ENCODE results near the gene ITGA1. TPM values are rescaled to one million over a fixed set of nuclear protein-coding genes. Genes with fewer than 3 reads are reported as not detected.

Gene ITGA1
- polyA plus RNA-seq, 1 donor from 2014 or later = not detected

- no peaks in the 10 kb centered on the region for H3K9me3 Mint-ChIP-seq
- H3K4me1 Mint-ChIP-seq = peaks cover 0 to 7% (median 0%) of the 10 kb centered on the region in 3 donors
- H3K27me3 Mint-ChIP-seq = peaks cover 20% of the 10 kb centered on the region
- no peak overlapping the region for H3K4me3 Mint-ChIP-seq
- no peaks in the 10 kb centered on the region for H3K36me3 Mint-ChIP-seq
- H3K27ac Mint-ChIP-seq = no peak overlapping the region
These were observed 206.6 kb downstream of the ITGA1 start for GRCh38 chr5:52994266-52994665.

DNA sequence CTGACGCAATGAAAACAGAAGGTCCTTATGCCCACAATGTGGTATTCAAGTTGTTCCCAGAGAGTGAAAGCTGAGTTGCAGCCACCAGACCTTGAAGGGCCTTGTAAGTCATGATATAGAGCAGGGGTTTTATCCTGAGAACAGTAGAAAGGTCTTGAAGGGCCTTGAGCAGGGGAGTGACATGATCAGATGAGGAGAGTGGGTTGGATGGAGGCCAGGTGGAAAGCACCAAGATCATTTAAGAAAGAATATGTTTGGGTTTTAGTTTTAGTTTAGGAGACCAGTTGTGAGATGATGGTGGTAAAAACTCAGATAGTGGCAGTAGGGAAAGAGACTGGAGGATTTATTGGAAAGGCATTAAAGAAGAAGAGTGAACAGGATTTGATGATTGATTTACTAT is 207.4 kb downstream of the ITGA1 start:
- H3K27me3 Mint-ChIP-seq = peaks cover 13% of the 10 kb centered on the region
- peaks cover 0 to 7% (median 0%) of the 10 kb centered on the region in 3 donors for H3K4me1 Mint-ChIP-seq
- no peaks in the 10 kb centered on the region for H3K36me3 Mint-ChIP-seq
- no peaks in the 10 kb centered on the region for H3K9me3 Mint-ChIP-seq
- H3K27ac Mint-ChIP-seq = no peak overlapping the region
- H3K4me3 Mint-ChIP-seq = no peak overlapping the region

DNA sequence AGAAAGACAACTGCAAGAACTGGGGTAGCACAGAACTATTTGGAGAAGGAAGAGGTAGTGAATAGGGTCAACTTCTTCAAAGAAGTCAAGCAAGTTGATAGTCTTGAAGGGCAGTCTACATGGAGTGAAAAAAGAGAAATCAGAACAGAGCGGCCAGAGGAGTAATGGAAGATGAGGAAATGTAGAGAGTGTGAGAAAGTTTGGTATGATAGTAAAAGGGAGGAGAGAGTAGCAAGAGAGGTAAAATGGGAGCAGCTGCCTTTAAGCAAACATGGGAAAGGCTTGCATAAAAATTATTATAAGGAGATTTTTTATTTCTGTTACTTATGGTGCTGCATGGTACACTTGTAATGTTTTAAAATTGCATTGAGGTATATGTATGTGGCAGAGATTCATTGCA is 208.2 kb downstream of the ITGA1 start:
- no peaks in the 10 kb centered on the region for H3K36me3 Mint-ChIP-seq
- H3K9me3 Mint-ChIP-seq = no peaks in the 10 kb centered on the region
- H3K4me1 Mint-ChIP-seq = peaks cover 0 to 4% (median 0%) of the 10 kb centered on the region in 3 donors
- H3K27ac Mint-ChIP-seq = no peak overlapping the region
- H3K4me3 Mint-ChIP-seq = no peak overlapping the region
- H3K27me3 Mint-ChIP-seq = peaks cover 7% of the 10 kb centered on the region

GRCh38 chr5:52996979-52997378 is 209.3 kb downstream of the ITGA1 start:
- Mint-ChIP-seq H3K36me3 (no peaks in the 10 kb centered on the region), H3K27ac (no peak overlapping the region), H3K4me1 (peaks cover 0 to 4% (median 0%) of the 10 kb centered on the region in 3 donors), H3K9me3 (no peaks in the 10 kb centered on the region), H3K27me3 (peaks cover 12% of the 10 kb centered on the region), H3K4me3 (no peak overlapping the region)

DNA sequence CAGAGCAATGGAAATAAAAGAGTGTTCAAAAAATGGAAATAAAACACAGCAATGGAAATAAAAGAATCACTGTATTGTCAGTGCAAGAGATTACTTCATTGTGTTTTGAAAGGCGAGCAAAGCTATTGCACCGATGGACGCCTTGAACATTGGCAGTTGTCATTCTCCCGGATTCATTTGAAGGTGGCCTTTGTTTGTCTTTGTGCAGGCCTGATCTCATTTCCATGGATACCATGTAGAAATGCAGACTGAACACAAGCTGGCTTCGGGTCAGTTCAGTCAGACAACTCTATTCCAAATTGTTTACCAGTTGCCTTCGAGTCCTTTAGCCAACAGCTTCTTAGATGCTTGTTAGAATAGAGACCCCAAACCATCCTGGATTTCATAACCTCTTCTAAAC is 209.7 kb downstream of the ITGA1 start:
- Mint-ChIP-seq H3K27me3 (peaks cover 10% of the 10 kb centered on the region), H3K9me3 (no peaks in the 10 kb centered on the region), H3K4me3 (no peak overlapping the region), H3K4me1 (peaks cover 0 to 4% (median 0%) of the 10 kb centered on the region in 3 donors), H3K36me3 (no peaks in the 10 kb centered on the region), H3K27ac (no peak overlapping the region)

GRCh38 chr5:52998552-52999313 is 211.0 kb downstream of the ITGA1 start:
- peaks cover 5% of the 10 kb centered on the region for H3K27me3 Mint-ChIP-seq
- no peaks in the 10 kb centered on the region for H3K9me3 Mint-ChIP-seq
- H3K27ac Mint-ChIP-seq = no peak overlapping the region
- no peak overlapping the region for H3K4me3 Mint-ChIP-seq
- H3K4me1 Mint-ChIP-seq = peaks cover 0 to 1% (median 0%) of the 10 kb centered on the region in 3 donors
- H3K36me3 Mint-ChIP-seq = no peaks in the 10 kb centered on the region

DNA sequence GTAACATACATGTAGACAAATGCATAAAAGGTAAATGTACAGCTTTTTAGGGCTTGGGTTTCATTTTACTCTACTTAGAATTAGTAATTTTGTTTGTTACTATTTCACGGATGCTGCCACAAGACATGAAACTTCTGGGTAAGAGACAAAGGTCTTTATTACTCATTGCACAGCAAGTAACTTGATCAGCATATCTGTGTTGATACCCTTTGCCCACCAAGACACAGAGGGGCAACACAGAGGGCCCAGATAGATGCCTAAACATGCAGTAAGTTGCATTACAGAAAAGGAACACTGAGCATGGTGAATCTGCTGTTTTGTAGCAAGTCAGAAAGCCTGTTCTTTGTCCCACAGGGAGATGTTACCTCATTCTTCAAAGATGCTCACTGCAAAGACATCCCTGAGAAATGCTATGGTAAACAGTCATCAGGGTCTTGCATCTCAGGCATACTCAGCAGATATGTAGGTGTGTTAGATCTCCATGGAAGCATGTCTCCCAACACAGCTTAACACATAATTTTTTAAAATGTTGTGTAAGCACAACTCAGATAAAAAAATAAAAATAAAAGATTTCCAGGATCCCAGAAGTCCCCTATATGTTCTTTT is 211.7 kb downstream of the ITGA1 start:
- H3K27me3 Mint-ChIP-seq = peaks cover 5% of the 10 kb centered on the region
- H3K9me3 Mint-ChIP-seq = no peaks in the 10 kb centered on the region
- no peaks in the 10 kb centered on the region for H3K36me3 Mint-ChIP-seq
- H3K27ac Mint-ChIP-seq = no peak overlapping the region
- peaks cover 0 to 1% (median 0%) of the 10 kb centered on the region in 3 donors for H3K4me1 Mint-ChIP-seq
- no peak overlapping the region for H3K4me3 Mint-ChIP-seq

GRCh38 chr5:53001541-53001940 is 213.8 kb downstream of the ITGA1 start:
- Mint-ChIP-seq H3K4me1 (peaks cover 0 to 1% (median 0%) of the 10 kb centered on the region in 3 donors), H3K9me3 (no peaks in the 10 kb centered on the region), H3K4me3 (no peak overlapping the region), H3K36me3 (no peaks in the 10 kb centered on the region), H3K27me3 (peaks cover 5% of the 10 kb centered on the region), H3K27ac (no peak overlapping the region)

- no peak overlapping the region for H3K27ac Mint-ChIP-seq
- no peaks in the 10 kb centered on the region for H3K9me3 Mint-ChIP-seq
- no peak overlapping the region for H3K4me3 Mint-ChIP-seq
- no peaks in the 10 kb centered on the region for H3K36me3 Mint-ChIP-seq
- H3K27me3 Mint-ChIP-seq = peaks cover 5% of the 10 kb centered on the region
- H3K4me1 Mint-ChIP-seq = peaks cover 0 to 1% (median 1%) of the 10 kb centered on the region in 3 donors
These were observed 214.8 kb downstream of the ITGA1 start for GRCh38 chr5:53002491-53002890.

DNA sequence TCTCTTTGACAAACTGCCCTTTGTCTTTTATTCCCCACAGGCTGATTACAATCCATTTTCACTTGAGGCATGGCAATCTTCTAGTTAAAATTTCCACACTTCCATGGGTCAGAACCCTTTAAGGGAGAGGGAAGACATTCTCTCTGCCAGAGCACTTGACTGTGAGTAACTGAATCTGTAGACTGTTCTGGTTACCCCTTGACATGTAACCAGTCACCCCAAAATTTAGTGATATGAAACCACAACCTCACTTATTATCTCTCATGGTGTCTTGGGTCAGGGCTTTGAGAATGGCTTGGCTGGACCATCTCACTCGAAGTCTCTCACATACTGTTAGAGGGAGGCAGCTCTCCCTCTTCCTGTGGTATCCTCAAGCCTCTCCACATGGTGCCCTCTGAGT is 215.4 kb downstream of the ITGA1 start:
- no peaks in the 10 kb centered on the region for H3K36me3 Mint-ChIP-seq
- peaks cover 5% of the 10 kb centered on the region for H3K27me3 Mint-ChIP-seq
- H3K4me3 Mint-ChIP-seq = no peak overlapping the region
- peaks cover 0 to 1% (median 1%) of the 10 kb centered on the region in 3 donors for H3K4me1 Mint-ChIP-seq
- H3K27ac Mint-ChIP-seq = no peak overlapping the region
- H3K9me3 Mint-ChIP-seq = no peaks in the 10 kb centered on the region

DNA sequence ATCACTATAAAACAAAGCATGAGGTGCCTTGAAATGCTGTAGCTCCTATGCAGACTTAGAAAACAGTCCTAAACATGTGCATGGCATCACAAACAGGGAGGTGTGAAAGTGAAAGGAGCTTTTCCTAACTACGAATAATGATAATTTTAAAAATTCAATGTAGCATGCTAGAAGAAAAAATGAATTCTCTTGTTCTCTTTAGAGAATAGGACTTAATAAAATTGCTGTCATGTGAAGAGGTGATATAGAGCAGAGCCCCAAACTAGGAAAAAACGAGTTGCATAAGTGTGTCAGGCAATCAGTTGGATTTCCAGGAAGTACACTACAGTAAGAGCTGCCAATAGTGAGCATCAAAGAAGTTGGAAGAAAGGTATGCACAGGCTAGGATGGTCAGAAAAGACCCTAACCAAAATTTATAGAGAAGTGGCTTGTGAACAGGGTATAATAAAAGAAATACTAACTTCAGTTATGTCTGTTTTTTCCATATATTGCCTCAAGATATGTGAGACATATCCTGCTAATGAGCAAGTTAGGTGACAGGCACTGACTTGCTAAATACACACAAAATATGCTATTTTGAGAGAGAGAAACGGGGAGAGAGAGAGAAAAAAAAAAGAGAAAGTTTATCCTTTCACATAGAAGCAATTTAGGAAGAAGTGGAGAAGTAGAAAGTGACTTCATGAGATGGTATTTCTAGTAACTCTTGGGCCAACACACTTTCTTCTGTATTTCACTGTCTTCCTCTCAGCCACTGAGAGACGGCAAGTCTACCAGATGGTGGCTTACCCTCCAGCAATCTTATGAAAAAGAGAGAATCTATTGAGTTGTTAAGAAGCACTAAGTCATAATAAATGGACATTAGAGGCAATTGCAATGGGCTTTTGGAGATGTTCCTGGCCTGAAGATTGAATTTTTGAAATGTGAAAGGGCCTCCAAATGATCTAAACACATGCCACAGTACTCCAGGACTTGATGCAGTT is 219.5 kb downstream of the ITGA1 start:
- H3K27me3 Mint-ChIP-seq = no peaks in the 10 kb centered on the region
- H3K9me3 Mint-ChIP-seq = no peaks in the 10 kb centered on the region
- H3K27ac Mint-ChIP-seq = no peak overlapping the region
- H3K36me3 Mint-ChIP-seq = no peaks in the 10 kb centered on the region
- peaks cover 0 to 1% (median 0%) of the 10 kb centered on the region in 3 donors for H3K4me1 Mint-ChIP-seq
- peak overlapping the region in 1 of 4 donors; percentile 11 for H3K4me3 Mint-ChIP-seq

DNA sequence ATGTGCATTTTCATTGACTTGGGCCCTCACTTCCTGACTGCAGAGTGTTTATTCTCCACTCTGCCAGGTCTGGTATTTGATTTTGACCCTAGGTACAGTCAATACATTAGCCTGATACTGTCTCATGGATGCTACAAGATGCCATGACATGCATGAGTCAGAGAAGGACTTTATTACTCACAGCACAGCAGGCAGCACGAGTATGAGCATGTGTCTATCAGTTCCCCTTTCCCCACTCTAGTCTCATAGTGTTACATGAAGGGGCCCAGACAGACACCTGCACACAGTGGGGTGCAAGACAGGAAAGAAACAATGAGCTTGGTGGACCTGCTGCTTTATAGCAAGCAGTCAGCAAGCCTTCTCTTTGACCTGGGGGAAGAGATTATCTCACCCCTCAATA is 221.0 kb downstream of the ITGA1 start:
- Mint-ChIP-seq H3K4me3 (no peak overlapping the region), H3K9me3 (peaks cover 0 to 8% (median 1%) of the 10 kb centered on the region in 3 donors), H3K4me1 (peaks cover 0 to 1% (median 0%) of the 10 kb centered on the region in 3 donors), H3K27ac (no peak overlapping the region), H3K36me3 (no peaks in the 10 kb centered on the region), H3K27me3 (no peaks in the 10 kb centered on the region)

Measured in IgD-negative memory B cell (primary cell).